Measurements from ENCODE around the gene GFY.

GFY gene, protein sequence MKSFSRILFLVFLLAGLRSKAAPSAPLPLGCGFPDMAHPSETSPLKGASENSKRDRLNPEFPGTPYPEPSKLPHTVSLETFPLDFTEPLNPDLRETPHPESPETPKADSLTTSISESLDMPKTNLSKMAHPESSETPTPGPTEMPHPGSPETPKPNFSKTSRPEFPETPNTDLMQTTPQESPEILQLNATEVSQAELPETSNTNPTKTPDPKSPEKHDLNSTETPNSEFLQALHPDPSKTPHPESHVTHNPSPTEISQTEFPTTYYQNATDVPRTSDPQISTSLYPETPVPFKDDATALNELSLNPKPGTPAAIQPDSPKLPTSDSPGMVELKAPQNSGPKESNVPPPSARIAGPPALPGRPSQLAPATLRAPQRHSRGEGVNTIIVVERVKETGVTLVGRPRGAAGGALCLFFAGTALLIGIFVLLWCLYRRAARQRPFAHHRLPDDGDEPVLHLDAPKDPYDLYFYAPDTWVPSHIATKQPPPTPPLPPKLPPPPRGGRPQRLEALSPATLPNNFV

GRCh38 chr19:49425178-49425577 lies at the start of gene GFY:
TSS of gene GFY (plus strand) at chr19:49425388. CDS start at chr19:49426431, 1,043 bp downstream.
- DNase-seq (ENCODE audit: low read depth in 3 of 3): no peak

GRCh38 chr19:49378512-49378911 lies 46.7 kb upstream of the GFY start:
- no peak for DNase-seq (ENCODE audit: low read depth in 3 of 3)

DNA sequence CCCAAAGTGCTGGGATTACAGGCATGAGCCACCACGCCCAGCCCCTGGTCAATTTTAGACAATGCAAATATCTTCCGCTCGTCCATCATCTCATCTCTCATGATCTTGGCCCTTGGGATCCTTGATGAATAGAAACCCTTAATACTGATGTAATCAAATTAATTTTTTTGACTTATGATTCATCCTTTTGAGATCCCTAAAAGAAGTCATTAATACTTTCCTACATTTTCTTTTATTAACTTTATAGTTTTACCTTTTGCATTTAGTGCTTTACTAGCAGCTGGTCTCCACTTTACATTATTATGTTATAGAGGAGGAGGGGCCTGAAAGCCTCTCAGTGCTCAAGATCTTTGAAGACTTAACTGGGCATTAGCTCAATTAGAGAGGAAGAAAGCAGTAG lies 44.8 kb upstream of the GFY start:
- DNase-seq (ENCODE audit: low read depth in 3 of 3): no peak

- DNase-seq (ENCODE audit: low read depth in 3 of 3): no peak
Measured at GRCh38 chr19:49382639-49383038, 42.5 kb upstream of the GFY start.

- no peak for DNase-seq (ENCODE audit: low read depth in 3 of 3)
Measured at GRCh38 chr19:49383599-49383998, 41.6 kb upstream of the GFY start.

DNA sequence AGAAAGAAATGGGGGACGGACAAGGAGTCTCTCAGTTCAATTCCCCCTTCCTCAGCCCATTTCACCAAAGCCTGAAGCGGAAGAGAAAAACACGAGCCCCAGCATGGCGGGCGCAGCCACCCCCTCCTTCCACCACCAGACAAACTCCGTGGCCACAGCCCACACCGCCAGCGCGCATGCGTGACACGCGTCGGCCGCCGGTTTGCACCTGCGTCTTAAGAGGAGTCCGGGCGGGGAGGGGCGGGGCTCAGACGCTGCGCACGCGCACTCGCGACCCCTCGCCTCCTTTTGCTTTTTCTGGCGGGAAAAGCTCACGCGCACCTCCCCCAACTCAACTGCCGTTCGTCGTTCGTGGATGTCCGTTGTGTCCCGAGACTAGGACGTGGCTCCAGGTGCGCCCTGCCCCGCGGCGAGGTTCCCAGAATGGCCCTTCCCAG lies 37.2 kb upstream of the GFY start, which contains the start of gene KASH5:
Gene KASH5, plus strand, starts transcription at position 314 of the 437 bp plus-strand sequence. CDS start 2,635 bp downstream, outside the sequence.
- DNase-seq (ENCODE audit: low read depth in 3 of 3): peak; percentile 57 to 88 (median 78)

GRCh38 chr19:49389406-49389805 lies 35.8 kb upstream of the GFY start:
- DNase-seq (ENCODE audit: low read depth in 3 of 3): no peak

GRCh38 chr19:49390131-49390928 lies 34.9 kb upstream of the GFY start:
- no peak for DNase-seq (ENCODE audit: low read depth in 3 of 3)

GRCh38 chr19:49390929-49391359 lies 34.2 kb upstream of the GFY start:
- no peak for DNase-seq (ENCODE audit: low read depth in 3 of 3)

DNA sequence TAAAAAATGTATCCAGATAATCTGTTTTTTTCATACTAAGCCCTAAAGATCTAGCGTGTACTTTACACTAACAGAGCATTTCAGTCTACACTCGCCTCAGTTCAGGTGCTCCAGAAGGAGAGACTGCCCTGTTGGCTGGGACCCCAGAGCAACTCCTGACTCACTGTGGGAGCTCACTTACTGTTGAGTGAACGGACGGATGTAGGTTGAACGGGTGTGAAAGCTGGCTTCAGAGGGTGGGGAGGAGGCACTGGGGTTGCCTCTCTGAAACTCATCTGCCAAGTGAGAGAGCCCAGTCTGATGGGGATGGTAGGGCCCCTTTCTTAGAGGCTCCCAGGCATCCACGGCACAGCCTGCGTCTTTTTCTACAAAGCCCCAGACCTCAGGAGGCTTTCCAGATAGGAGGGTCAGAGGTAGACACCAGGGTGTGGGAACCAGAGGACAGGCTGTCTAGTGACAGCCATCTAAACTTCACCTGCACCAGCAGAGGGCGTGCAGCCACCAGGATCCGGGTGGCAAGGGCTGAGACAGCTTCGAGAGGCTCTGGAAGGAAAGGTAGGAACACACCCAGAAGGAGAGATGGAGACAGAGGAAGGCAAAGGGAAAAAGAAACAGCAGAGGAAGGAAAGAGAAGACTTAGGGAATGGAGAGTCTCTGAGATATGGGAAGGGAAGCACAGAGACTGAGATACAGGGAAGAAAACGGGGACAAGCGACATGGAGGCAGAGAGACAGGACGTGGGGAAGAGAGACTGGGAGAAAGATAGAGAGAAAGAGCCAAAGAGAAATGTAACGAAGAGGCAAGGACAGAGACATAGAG lies 33.4 kb upstream of the GFY start:
- DNase-seq (ENCODE audit: low read depth in 3 of 3): peak; percentile 61 to 72 (median 66)

GRCh38 chr19:49393881-49394280 lies 31.3 kb upstream of the GFY start:
- DNase-seq (ENCODE audit: low read depth in 3 of 3): no peak

DNA sequence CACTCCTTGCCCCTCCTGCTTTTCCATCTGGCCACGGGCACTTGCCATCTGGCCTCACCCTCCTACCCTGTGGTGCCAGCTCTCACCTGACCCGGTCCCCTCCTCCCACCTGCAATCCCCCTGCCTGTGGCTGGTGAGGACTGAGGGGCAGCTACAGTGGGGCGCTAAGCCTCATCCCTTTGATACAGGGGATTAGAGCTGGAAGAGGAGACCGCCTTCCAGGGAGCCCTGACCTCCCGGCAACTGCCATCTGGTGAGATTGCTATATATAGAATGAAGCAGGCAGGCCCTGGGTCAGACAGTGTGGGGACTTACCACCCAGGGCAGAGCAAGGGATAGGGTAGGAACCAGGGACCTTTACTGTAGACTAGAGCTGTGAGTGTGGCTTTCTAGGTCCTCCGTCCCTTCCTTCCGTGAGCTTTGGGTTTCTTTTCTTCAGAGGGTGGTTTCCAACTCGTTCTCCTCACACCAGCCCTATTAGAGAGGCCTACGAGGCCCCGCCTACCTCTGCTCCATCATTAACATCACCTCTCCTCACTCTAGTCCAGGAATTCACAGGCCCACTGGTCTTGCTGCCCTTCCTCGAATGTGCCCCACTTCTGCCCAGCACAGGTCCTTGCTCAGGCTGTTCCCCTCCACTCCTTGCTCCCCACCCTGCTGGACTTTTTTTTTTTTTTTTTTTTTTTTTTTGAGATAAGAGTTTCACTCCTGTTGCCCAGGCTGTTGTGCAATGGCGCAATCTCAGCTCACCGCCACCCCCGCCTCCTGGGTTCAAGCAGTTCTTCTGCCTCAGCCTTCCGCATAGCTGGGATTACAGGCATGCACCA lies 29.4 kb upstream of the GFY start:
- no peak for DNase-seq (ENCODE audit: low read depth in 3 of 3)

DNA sequence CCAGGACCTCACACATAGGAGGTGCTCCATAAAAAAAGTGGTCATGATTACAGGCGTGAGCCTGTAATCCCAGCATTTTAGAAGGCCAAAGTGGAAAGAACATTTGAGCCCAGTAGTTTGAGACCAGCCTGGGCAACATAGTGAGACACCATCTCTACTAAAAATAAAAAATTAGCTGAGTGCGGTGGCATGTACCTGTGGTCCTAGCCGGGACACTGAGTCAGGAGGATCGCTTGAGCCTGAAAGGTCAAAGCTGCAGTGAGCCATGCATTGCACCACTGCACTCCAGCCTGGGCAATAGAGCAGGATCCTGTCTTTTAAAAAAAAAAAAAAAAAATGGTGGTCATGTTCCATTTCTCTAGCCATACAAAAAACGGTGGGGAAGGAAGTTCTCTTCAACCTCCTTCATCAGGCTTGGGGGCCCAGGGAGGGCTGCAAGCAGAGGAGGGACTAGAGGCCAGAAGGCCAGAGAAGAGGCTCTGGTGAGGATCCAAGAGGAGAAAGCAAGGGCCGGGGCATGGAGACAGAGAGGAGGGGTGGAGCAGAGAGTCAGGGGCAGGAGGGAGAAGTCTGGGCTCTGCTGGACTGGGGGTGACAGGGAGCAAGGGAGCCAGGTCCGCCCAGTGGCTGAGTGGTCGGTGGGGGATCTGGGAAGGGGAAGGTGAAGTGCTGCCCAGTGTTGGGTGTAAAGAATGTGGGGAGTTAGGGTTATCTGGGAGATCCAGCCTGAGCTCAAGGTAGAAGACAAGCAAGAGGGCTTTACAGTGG lies 28.3 kb upstream of the GFY start:
- DNase-seq (ENCODE audit: low read depth in 3 of 3): no peak

GRCh38 chr19:49398001-49398615 lies 27.1 kb upstream of the GFY start:
- no peak for DNase-seq (ENCODE audit: low read depth in 3 of 3)

DNA sequence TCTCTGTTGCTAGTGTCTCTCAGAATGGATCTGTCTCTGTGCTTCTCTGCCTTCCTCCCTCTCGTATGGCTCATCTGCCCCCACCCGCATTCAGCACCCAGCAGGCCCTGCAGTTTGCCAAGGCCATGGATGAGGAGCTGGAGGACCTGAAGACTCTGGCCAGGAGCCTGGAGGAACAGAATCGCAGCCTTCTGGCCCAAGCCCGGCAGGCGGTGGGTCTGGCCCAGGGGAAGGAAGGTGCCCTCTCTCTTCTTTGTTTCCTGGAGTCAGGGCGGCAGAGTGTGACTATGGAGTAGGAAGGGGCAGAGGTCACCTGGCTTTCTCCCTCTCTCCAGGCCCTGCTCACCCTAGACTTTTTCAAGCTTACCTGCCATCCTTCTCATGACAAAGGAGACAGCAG lies 26.3 kb upstream of the GFY start:
- DNase-seq (ENCODE audit: low read depth in 3 of 3): no peak

DNA sequence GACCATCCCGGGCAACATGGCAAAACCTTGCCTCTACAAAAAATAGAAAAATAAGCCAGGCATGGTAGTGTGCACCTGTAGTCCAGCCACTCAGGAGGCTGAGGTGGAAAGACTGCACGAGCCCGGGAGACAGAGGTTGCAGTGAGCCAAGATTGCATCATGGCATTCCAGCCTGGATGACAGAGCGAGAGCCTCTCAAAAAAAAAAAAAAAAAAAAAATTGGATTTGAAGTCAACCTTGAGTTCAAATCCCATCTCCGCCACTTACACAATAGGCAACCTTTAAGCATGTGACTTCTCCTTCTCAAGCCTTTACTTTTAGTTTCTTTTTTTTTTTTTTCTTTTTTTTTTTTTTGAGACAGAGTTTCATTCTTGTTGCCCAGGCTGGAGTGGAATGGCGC lies 25.2 kb upstream of the GFY start:
- DNase-seq (ENCODE audit: low read depth in 3 of 3): no peak

GRCh38 chr19:49403404-49404187 lies 21.6 kb upstream of the GFY start:
- DNase-seq (ENCODE audit: low read depth in 3 of 3): no peak

- DNase-seq (ENCODE audit: low read depth in 3 of 3): no peak
Measured at GRCh38 chr19:49407079-49407478, 18.1 kb upstream of the GFY start.
